GM18502 (cell line): Measurements from ENCODE around the gene MRPL24.

ENCODE experiments used
- ATAC-seq: cut with Tn5 transposase; IDR thresholded peaks from one replicate; pipeline ENCODE4 v1.9.1; 2021; ENCODE audit warnings: mild to moderate bottlenecking; ENCODE audit not compliant: unreplicated experiment, poor library complexity

MRPL24 gene

DNA sequence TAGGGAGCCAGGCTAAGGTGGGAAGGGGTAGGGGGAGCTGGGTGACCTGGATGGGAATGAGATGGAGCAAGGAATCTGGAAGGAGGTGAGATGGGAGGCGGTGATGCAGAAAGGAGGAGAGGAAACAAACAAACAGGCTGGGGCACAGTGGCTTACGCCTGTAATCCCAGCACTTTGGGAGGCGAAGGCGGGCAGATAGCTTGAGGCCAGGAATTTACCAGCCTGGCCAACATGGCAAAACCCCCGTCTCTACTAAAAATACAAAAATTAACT, 46.3 kb downstream of the MRPL24 start:
- no peak for ATAC-seq

DNA sequence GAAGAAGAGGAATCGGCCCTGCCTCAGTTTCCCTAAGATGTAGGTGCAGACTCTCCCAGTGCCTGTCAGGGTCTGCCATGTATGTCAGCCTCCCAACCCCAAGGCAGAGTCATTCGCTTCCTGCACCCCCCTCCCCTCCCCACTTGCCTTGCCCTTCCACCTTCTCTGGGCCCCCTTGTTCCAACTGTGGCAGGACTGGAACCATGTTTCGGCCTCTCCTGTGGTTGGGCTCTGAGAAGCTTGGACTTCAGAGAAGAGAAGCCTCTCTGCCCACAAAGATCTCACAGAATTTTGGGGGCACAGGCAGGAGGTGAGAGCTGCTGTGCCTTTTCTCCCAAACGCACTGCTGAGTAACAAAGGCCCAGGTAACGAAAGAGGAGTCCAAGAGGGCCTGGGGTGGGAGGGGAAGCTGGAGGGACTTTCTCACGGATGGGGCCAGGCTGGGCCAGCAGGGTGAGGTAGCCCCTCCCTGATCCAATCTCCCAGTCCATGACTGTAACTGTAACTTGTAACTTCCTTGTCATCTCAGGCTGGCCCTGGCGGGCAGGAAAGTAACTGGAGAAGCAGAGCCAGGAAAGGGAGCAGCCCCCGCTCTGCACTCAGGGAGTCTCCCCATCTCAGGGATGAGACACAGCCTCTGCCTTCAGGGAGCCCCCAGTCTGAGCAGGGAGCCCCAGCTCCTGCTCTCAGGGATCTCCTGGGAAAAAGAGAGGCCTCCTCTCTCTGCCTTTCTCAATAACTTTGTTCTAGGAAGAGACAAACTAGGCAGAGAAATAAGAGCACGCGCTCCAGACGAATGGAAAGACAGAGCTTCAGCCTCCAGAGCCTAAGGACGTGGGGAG, 46.8 kb downstream of the MRPL24 start:
- ATAC-seq: no peak

DNA sequence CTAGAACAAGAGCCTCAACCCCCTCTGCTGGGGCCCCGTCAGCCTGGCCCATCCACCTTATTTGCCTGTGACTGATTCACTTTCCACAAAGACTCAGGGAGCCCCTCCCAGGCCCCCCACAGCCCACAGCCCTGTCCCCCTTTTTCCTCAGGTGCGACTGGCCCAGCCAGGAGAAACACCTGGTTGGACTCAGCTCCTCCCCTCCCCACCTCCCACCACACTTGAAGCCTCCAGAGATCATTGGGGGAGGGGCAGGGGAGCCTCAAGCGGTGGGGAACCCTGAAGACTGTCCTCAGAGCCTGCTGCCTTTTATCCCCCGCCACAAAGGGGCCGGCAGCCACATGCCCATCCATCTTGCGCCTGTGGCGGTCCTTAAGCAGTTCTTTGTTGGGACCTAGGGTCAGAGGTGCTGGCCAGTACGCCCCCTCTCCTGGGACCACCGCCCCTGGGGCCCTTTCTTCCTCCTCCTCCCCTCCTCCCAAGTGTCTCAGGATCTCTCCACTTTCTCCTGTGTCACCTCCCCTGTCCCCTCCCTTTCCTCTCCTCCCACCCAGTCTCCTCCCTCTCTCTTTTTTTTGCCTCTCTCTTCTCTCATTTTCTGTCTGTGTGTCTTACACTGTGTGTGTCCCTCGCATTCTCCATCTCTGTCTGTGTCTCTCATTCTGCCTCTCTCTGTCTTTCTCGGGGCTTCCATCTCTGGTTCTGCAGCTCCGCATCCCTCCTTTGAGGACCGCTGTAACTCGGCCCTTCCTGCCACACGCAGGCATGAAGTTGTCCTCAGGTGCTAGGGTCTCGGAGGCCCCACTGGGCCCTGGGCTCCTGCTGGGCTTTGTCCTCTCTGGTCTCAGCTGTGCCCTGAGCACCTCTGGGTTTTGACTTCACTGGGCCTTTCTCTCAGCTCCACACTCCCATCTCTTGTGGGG, 47.7 kb downstream of the MRPL24 start:
- no peak for ATAC-seq

DNA sequence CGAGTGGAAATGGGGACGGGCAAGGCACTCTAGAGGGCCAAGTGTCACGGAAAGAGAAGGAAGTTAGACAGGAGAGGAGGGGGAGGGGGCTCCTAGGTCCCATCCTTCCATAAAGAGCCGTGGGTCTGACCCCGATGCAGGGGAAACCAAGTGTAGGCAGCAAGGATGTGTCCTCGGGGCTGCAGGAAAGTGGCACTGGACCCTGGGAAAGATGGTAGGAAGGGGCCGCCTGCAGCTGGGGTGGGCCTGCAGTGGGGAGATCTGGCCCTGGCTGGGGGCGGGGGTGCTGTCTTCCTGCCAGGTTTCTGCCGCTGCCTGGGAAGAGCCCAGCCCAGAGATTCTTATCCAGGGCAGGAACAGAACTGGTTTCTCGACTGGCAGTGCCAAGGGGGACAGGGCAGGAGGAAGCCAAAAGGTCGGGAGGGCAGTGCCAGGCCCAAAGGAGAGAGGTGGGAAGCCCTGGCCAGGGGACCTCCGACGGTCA, 48.4 kb downstream of the MRPL24 start:
- ATAC-seq: no peak

DNA sequence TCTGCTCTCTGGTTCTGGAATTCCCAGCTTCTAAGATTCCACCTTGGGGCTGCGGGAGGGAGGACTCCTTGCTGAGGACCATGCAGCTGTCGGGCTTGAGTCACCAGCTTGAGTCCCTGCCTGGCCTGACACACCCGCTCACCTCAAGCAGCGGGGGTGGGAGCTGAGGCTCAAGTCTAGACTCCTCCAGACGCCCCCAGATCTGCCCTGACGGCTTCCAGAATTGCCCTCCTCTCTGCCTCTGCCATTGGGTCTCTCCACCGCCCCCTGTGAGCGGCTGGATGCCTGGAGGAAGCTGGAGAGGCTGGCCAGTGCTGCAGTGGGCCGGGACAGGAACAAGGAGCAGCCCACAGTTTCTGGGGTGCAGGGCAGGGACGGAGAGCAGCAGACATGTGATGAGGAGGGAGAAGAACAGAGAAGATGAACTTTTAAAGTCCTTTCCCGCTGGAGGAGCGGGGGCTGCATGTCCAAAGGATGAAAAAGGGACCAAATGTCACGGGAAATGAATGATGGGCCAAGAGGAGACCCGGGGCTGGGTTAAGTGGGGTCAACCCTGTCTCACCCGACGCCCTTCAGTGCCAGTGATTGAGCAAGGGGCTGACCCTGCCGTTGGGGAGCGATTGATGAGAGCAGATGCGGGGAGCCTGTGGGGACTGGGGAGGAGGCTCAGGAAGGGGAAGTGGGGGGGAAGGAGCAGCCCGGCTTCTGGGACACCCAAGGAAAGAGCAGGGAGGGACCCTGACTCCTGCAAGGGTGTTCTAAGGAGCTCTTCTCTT, 49.0 kb downstream of the MRPL24 start:
- no peak for ATAC-seq

DNA sequence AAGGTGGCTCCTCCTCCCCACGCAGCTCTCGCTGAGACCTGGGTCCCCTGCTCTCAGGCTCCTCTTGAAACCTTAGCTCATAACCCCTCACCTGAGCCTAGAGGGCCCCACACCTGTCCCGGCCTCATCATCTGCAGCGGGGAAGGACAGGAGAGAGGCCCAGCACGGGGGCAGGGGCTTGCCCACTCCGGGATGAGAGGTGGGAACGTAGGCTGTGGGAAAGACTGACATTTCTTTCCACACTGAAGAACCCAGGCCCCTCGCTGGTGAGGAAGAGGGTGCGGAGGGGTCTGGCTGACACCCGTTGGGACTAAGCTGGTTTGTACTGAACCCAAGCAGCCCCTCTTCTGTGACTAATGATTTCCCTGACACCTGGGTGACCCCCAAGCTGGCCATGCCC, 49.7 kb downstream of the MRPL24 start:
- no peak for ATAC-seq

DNA sequence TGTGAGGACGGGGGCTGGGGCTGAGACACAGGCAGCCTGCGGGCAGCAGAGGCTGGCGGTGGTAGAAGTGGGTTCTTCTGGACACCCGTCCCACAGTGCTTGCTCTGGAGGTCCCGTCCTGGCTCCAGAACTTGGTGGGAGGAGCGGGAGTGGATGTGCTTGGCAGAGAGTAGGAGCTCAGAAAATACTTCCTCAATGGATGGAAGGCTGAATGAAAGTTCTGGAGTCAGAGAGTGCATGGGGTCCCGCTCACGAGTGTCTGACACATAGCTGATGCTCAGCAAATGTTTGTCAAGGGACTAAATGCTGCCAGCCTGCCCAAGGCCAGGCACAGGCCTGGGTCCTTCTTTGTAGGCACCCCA, 50.2 kb downstream of the MRPL24 start:
- ATAC-seq: no peak

DNA sequence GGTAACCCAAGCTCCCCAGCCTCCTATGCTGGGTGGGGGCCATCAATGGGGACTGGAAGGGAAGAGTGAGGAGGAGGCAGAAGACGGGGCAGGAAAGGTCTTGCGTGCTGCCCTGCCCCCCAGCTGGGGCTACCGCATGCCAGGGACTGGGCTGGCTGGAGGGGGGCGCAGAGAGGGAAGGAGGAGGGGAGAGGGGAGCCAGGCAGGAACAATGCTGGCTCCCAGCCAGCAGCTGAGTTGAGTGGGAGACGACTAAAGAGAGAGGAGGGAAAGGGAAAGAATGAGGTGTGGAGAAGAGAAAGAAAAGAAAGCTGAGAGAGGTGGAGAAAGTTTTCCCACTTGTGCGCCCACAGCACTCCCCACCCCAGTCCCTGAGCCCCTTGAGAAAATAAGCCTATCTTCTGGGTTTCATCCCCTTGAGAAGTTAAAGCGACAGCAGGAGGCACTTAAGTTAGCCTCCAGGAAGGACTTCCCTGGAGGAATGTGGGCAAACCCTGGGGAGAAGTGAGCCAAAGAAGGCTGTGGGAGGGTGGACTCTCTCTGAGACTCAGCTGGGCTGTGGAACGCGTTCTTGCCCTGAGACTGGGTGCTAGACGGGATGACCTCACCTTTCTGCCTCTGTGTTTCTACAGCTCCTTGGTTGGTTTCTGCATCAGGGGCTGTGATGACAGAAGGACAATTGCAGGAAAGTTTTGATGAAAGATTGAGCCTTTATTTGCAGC, 50.8 kb downstream of the MRPL24 start:
- ATAC-seq: no peak

DNA sequence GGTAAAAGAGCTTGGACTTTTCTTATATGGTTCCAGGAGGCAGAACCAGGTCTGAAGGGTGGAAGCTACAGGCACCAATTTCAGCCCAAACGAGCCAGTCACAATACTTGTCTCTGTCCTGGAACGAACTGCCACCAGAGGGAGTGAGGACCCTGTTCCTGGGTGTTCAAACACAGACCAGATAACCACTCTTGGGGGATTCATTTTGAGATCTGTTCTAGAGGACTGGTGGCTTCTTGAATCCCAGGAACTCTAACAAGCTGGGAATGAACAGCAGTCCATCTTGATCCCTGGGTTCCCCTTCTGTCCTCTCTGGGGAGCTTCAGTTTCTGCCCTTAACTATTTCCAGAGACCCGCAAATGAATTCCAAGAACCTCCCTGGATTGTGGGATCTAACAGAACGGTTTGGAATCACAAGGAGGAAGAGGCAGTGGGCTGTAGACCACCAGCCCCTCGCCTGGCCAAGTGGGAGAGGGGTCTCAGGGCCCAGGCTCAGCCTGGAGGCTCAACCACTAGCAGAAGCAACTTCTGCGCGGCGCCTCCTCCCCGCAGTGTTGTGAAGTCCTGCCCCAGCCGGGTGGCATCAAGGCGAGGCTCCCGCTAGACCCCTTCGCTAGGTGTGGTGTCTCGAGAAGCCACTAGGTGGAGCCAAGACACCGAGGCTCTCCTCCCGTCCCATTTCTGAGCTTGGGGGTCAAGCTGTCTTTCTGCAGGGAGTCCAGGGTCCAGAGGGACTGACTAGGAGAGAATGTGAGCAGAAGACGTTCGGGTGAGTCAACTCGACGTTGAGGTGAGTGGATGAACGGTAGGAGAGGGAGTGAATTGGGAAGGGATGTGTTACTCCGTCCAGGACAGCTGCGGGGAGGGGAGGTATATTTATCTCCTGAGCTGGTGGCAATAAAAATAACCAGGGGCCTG, 51.6 kb downstream of the MRPL24 start:
- no peak for ATAC-seq
